A673 (cell line): ENCODE data around the gene KCNAB3. TPM values are rescaled to one million over a fixed set of nuclear protein-coding genes. Genes with fewer than 3 reads are reported as not detected.

Experiments used
- BruUV-seq: library from RNA; stranded (reverse); fragments of 400-500 nt; replicated peaks from 2 replicates; lab custom pipeline; 2021; lab: Mats Ljungman, UMichigan
- CTCF ChIA-PET: fragments of 300-600 bp; sonication (Branson Sonifier 250); formaldehyde crosslinking; loops from one replicate; lab custom pipeline; 2022; ENCODE audit warnings: antibody characterized with exemption; lab: Charles Lee
- POLR2A ChIA-PET: fragments of 300-600 bp; sonication (Branson Sonifier 250); formaldehyde crosslinking; loops from one replicate; lab custom pipeline; 2022; ENCODE audit warnings: antibody characterized with exemption; ENCODE audit not compliant: low non-redundant PET; lab: Charles Lee
- DNase-seq: peaks from one replicate; pipeline ENCODE4 v3.0.0-alpha.2; 2015; ENCODE audit warnings: low spot score
- H3K27ac ChIP-seq: fragments of 200-600 bp; sonication (generic); 2 replicates; pipeline ENCODE4 v1.5.1; 2016; ENCODE audit warnings: mixed run types, low read depth, mild to moderate bottlenecking, mixed read lengths, antibody characterized with exemption, low read length; ENCODE audit not compliant: poor library complexity, severe bottlenecking
- H3K27me3 ChIP-seq: fragments of 200-600 bp; sonication (generic); replicated peaks from 2 replicates; pipeline ENCODE4 v1.6.1; 2017; ENCODE audit warnings: mixed run types, low read depth, mild to moderate bottlenecking, mixed read lengths, antibody characterized with exemption, low read length; ENCODE audit not compliant: insufficient read depth, poor library complexity
- H3K36me3 ChIP-seq: fragments of 200-600 bp; sonication (generic); 2 replicates; pipeline ENCODE4 v1.6.1; 2016; ENCODE audit warnings: mixed run types, mild to moderate bottlenecking, mixed read lengths, antibody characterized with exemption, low read length; ENCODE audit not compliant: insufficient read depth, poor library complexity, severe bottlenecking
- H3K4me1 ChIP-seq: fragments of 200-600 bp; sonication (generic); 2 replicates; pipeline ENCODE4 v1.6.1; 2017; ENCODE audit warnings: mixed run types, mild to moderate bottlenecking, mixed read lengths, antibody characterized with exemption, low read length; ENCODE audit not compliant: insufficient read depth, poor library complexity, severe bottlenecking
- H3K4me3 ChIP-seq: fragments of 200-600 bp; sonication (generic); 2 replicates; pipeline ENCODE4 v1.5.1; 2016; ENCODE audit warnings: low read depth, mixed run types, mild to moderate bottlenecking, mixed read lengths, low read length; ENCODE audit not compliant: poor library complexity, severe bottlenecking
- H3K9me3 ChIP-seq: fragments of 200-600 bp; sonication (generic); 2 replicates; pipeline ENCODE4 v1.6.1; 2016; ENCODE audit warnings: mixed run types, low read depth, mild to moderate bottlenecking, mixed read lengths, antibody characterized with exemption, low read length; ENCODE audit not compliant: poor library complexity, severe bottlenecking
- EZH2 ChIP-seq: fragments of 200-600 bp; sonication (generic); IDR thresholded peaks from 2 replicates; pipeline ENCODE4 v1.6.1; 2017; ENCODE audit warnings: borderline replicate concordance, low read depth, mild to moderate bottlenecking, mixed read lengths, antibody characterized with exemption, low read length; ENCODE audit not compliant: poor library complexity, severe bottlenecking
- intact Hi-C: fragments of 100-400 bp; cut with micrococcal nuclease; formaldehyde crosslinking; loops from one replicate; pipeline ENCODE4 v1.10.0; 2022; ENCODE audit not compliant: unreplicated experiment
- total RNA-seq: library from RNA; stranded (reverse); gene quantifications from 2 replicates; pipeline ENCODE4 v1.2.3, GENCODE V29; 2021
- TF ChIP-seq, protein P1 (sequence below): fragments of 300-800, 200-600 bp; sonication (generic); conservative IDR thresholded peaks from 2 replicates; pipeline ENCODE4 v1.5.1; 2017; ENCODE audit warnings: low read depth, mild to moderate bottlenecking, antibody characterized with exemption, low read length, moderate library complexity, mixed read lengths

KCNAB3 gene
- total RNA-seq, 1 experiment from 2014 or later = 24.8 TPM

DNA sequence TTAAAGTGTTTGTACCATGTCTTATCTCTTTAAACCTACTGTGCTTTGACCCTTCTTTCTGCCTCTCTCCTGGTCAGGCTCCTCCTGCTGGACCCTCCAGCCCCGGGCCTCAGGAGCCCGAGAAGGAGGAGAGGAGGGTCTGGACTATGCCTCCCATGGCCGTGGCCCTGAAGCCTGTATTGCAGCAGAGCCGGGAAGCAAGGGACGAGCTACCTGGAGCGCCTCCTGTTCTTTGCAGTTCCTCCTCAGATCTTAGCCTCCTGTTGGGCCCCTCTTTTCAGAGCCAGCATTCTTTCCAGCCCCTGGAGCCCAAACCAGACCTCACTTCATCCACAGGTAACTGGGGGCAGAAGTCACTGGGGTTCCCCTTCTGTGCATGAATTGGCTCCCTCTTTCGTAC is 16.0 kb upstream of the KCNAB3 start:
- no peak for DNase-seq
- H3K4me1 ChIP-seq = no peaks in the 10 kb centered on the region
- no peaks in the 10 kb centered on the region for H3K9me3 ChIP-seq
- ChIA-PET POLR2A (interaction anchor here (0.7 kb wide), 1 partner anchor 241 kb away, joined by 3 read pairs; no protein-coding TSS in a partner anchor), CTCF (no interaction called here)
- peaks cover 78% of the 10 kb centered on the region for H3K36me3 ChIP-seq
- H3K27ac ChIP-seq = no peak overlapping the region
- intact Hi-C loops = no loop called here
- no peak for TF ChIP-seq EZH2
- TF ChIP-seq, protein P1, sequence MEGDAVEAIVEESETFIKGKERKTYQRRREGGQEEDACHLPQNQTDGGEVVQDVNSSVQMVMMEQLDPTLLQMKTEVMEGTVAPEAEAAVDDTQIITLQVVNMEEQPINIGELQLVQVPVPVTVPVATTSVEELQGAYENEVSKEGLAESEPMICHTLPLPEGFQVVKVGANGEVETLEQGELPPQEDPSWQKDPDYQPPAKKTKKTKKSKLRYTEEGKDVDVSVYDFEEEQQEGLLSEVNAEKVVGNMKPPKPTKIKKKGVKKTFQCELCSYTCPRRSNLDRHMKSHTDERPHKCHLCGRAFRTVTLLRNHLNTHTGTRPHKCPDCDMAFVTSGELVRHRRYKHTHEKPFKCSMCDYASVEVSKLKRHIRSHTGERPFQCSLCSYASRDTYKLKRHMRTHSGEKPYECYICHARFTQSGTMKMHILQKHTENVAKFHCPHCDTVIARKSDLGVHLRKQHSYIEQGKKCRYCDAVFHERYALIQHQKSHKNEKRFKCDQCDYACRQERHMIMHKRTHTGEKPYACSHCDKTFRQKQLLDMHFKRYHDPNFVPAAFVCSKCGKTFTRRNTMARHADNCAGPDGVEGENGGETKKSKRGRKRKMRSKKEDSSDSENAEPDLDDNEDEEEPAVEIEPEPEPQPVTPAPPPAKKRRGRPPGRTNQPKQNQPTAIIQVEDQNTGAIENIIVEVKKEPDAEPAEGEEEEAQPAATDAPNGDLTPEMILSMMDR = no peak
- no peaks in the 10 kb centered on the region for H3K27me3 ChIP-seq
- H3K4me3 ChIP-seq = no peak overlapping the region
- no TSS peak for BruUV-seq

DNA sequence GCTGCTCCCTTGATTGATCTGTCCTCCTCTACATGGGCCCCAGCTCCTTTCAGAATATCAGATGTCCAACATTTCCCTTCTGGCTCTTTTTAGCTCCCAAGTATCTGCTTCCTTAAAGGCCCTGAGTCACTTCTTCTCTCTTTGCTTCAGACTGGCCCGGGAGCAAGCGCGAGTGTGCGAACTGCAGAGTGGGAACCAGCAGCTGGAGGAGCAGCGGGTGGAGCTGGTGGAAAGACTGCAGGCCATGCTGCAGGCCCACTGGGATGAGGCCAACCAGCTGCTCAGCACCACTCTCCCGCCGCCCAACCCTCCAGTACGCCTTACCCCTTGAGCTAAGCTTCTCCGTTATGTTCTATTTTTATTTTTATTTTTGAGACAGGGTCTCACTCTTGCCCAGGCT is 14.7 kb upstream of the KCNAB3 start:
- ChIA-PET POLR2A (interaction anchor here (0.6 kb wide), 1 partner anchor 248 kb away, joined by 3 read pairs; no protein-coding TSS in a partner anchor), CTCF (no interaction called here)
- Histone ChIP-seq H3K4me3 (no peak overlapping the region), H3K36me3 (peaks cover 86% of the 10 kb centered on the region), H3K4me1 (no peaks in the 10 kb centered on the region), H3K27me3 (no peaks in the 10 kb centered on the region), H3K9me3 (no peaks in the 10 kb centered on the region), H3K27ac (no peak overlapping the region)
- no TSS peak for BruUV-seq
- intact Hi-C loops = no loop called here
- no peak for DNase-seq
- TF ChIP-seq, protein P1 = no peak
- TF ChIP-seq EZH2 = no peak

DNA sequence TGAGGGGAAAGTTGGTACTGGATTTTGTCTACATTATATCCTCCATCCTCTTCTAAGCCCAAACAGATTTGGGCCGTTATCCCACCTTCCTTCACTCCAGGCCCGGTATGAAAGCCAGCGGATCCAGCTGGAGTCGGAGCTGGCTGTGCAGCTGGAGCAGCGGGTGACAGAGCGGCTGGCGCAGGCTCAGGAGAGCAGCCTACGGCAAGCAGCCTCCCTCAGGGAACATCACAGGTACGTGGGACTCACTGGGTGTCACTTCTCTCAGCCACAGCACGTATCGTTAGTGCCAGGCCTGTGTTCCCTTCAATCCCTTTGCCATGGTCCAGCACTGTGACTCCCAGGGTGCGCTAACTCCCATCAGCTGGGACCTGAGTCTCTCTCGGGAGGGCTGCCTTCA is 13.6 kb upstream of the KCNAB3 start:
- H3K9me3 ChIP-seq = no peaks in the 10 kb centered on the region
- H3K27ac ChIP-seq = no peak overlapping the region
- no peak for TF ChIP-seq EZH2
- TF ChIP-seq, protein P1 = no peak
- H3K4me1 ChIP-seq = no peaks in the 10 kb centered on the region
- no peak for DNase-seq
- intact Hi-C loops = no loop called here
- BruUV-seq = no TSS peak
- H3K4me3 ChIP-seq = no peak overlapping the region
- ChIA-PET CTCF (no interaction called here), POLR2A (no interaction called here)
- peaks cover 84% of the 10 kb centered on the region for H3K36me3 ChIP-seq
- H3K27me3 ChIP-seq = no peaks in the 10 kb centered on the region
